ENCODE data around the gene PPIF.

DNA sequence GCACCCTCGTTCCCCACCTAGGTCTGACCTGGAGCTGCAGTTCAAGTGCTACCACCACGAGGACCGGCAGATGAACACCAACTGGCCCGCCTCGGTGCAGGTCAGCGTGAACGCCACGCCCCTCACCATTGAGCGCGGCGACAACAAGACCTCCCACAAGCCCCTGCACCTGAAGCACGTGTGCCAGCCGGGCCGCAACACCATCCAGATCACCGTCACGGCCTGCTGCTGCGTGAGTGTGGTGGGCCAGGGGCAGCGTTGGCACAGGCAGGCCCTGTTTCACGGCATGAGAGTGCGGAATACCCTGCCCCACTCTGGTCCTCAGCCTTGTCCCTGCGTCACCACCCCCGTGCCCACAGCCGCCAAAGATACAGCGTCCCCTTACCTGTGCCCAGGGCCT is 46.6 kb upstream of the PPIF start:
- no peak for TF ChIP-seq CTCF (IDR thresholded peaks at IDR 0.05; ENCODE audit: low read depth, low read length)
- no peak for TF ChIP-seq EZH2phosphoT487 (IDR thresholded peaks at IDR 0.05; ENCODE audit: low read depth)

Data from OCI-LY3 (cell line).